Activated CD4-positive, alpha-beta T cell treated with anti-CD3 and anti-CD28 coated beads for 4 hours (primary cell): ENCODE results near the gene JAKMIP1.

Source experiments
- DNase-seq, 2 donors: peaks; one replicate each; pipeline ENCODE4 v3.0.0-alpha.2; 2020

The JAKMIP1 gene

GRCh38 chr4:6177587-6178197, 22.7 kb downstream of the JAKMIP1 start:
- DNase-seq = peak in 1 of 2 donors; percentile 31

- no peak for DNase-seq
Measured at GRCh38 chr4:6175426-6175825, 24.9 kb downstream of the JAKMIP1 start.

- DNase-seq = no peak
Measured at GRCh38 chr4:6172927-6173200, 27.5 kb downstream of the JAKMIP1 start.

- no peak for DNase-seq
Measured at GRCh38 chr4:6172093-6172926, 28.0 kb downstream of the JAKMIP1 start.

- no peak for DNase-seq
Measured at GRCh38 chr4:6169239-6169638, 31.1 kb downstream of the JAKMIP1 start.

GRCh38 chr4:6165766-6166165, 34.6 kb downstream of the JAKMIP1 start:
- no peak for DNase-seq

- DNase-seq = no peak
Measured at GRCh38 chr4:6162885-6163284, 37.5 kb downstream of the JAKMIP1 start.

GRCh38 chr4:6161921-6162464, 38.4 kb downstream of the JAKMIP1 start:
- no peak for DNase-seq

GRCh38 chr4:6160536-6160935, 39.8 kb downstream of the JAKMIP1 start:
- DNase-seq = no peak

- DNase-seq = no peak
Measured at GRCh38 chr4:6157926-6158325, 42.4 kb downstream of the JAKMIP1 start.

- DNase-seq = no peak
Measured at GRCh38 chr4:6155996-6156750, 44.2 kb downstream of the JAKMIP1 start.

GRCh38 chr4:6154875-6155274, 45.5 kb downstream of the JAKMIP1 start:
- DNase-seq = no peak

- no peak for DNase-seq
Measured at GRCh38 chr4:6153874-6154273, 46.5 kb downstream of the JAKMIP1 start.

- no peak for DNase-seq
Measured at GRCh38 chr4:6152869-6153705, 47.3 kb downstream of the JAKMIP1 start.

- DNase-seq = no peak
Measured at GRCh38 chr4:6150046-6150735, 50.2 kb downstream of the JAKMIP1 start.

- DNase-seq = no peak
Measured at GRCh38 chr4:6148506-6149205, 51.7 kb downstream of the JAKMIP1 start.

GRCh38 chr4:6147441-6147840, 52.9 kb downstream of the JAKMIP1 start:
- DNase-seq = no peak

GRCh38 chr4:6143603-6144181, 56.7 kb downstream of the JAKMIP1 start:
- no peak for DNase-seq

GRCh38 chr4:6142935-6143602, 57.3 kb downstream of the JAKMIP1 start:
- no peak for DNase-seq

- DNase-seq = no peak
Measured at GRCh38 chr4:6142511-6142910, 57.8 kb downstream of the JAKMIP1 start.

- DNase-seq = no peak
Measured at GRCh38 chr4:6141554-6141953, 58.8 kb downstream of the JAKMIP1 start.
